ENCODE data around the gene DCT. TPM values are rescaled to one million over a fixed set of nuclear protein-coding genes. Genes with fewer than 3 reads are reported as not detected.

The DCT gene
- total RNA-seq, 1 experiment from 2014 or later, result not detected

DNA sequence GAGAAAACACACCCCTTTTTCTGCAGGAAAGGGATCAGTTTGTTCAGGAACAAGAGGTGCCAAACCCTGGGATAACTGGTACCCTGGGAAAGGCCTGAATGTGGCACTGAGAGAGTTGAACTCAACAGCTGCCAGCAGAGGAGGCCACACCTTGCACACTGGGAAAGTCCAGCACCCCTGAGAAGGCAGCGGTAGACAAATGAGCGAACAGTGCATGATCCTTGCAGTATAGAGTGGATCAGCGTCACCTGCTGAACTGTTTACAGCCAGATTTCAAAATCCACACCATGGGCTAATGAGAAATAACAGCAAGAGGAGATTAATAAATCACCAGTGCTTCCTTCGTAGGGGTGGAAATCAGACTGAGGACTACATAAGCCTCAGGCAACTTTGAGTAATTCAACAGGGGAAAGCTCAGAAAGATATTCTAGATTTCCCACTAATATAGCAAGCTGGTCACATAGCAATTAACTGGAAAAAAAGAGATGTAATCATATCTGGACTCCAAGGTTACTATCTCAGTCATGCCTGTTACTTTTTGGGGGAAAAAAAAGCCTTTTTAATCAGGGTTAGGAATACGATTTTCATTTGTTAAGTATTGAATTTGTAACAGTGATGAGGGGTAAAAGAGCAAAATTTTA is 52.0 kb downstream of the DCT start:
- no peak for DNase-seq
- Histone ChIP-seq H3K27me3 (ENCODE audit: control insufficient read depth, insufficient read depth, low read length) (no peaks in the 10 kb centered on the region), H3K36me3 (replicated peaks; ENCODE audit: control insufficient read depth, insufficient read depth, low read length) (no peaks in the 10 kb centered on the region), H3K4me3 (ENCODE audit: insufficient read depth, low read depth, low read length) (no peak overlapping the region)

GRCh38 chr13:94419925-94420305 is 59.6 kb downstream of the DCT start:
- H3K4me3 ChIP-seq (ENCODE audit: insufficient read depth, low read depth, low read length), result no peak overlapping the region
- H3K36me3 ChIP-seq (replicated peaks; ENCODE audit: control insufficient read depth, insufficient read depth, low read length), result no peaks in the 10 kb centered on the region
- H3K27me3 ChIP-seq (ENCODE audit: control insufficient read depth, insufficient read depth, low read length), result no peaks in the 10 kb centered on the region
- no peak for DNase-seq

DNA sequence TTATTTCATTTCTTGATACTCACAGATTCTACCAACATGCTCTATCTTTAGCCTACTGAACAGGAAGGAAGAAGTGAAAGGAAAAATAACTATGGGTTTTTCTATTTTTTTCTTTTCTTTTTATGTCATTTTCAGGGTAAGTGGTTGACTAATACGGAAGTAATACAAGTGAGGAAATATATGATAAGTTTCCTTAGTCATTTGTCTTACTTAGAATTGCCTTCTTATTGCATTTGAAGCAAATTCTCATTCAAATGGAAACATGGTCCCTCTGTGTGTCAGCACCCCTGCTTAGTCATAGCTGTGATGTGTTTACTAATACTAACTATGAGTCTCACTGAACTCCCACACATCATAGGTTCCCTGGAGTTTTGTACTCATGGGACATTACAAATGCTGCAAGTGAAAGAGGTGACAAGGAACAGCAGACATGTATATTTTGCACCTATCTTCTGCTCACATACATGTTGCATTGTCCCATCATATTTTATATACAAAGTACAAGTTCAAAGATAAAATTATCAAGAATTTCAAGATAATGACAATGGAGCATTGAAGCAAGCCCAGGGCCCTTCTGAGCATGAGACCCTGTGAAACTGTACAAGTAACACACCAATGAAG is 60.1 kb downstream of the DCT start:
- no peak for DNase-seq
- Histone ChIP-seq H3K27me3 (ENCODE audit: control insufficient read depth, insufficient read depth, low read length) (no peaks in the 10 kb centered on the region), H3K4me3 (ENCODE audit: insufficient read depth, low read depth, low read length) (no peak overlapping the region)

GRCh38 chr13:94417294-94417693 is 62.2 kb downstream of the DCT start:
- Histone ChIP-seq H3K36me3 (replicated peaks; ENCODE audit: control insufficient read depth, insufficient read depth, low read length) (no peaks in the 10 kb centered on the region), H3K4me3 (ENCODE audit: insufficient read depth, low read depth, low read length) (no peak overlapping the region), H3K27me3 (ENCODE audit: control insufficient read depth, insufficient read depth, low read length) (no peaks in the 10 kb centered on the region)
- no peak for DNase-seq

More for the DNA sequence above, 60.1 kb downstream of the DCT start:
- no peaks in the 10 kb centered on the region for H3K36me3 ChIP-seq (replicated peaks; ENCODE audit: control insufficient read depth, insufficient read depth, low read length)

GRCh38 chr13:94416454-94417080 is 62.9 kb downstream of the DCT start:
- Histone ChIP-seq H3K4me3 (ENCODE audit: insufficient read depth, low read depth, low read length) (no peak overlapping the region), H3K36me3 (replicated peaks; ENCODE audit: control insufficient read depth, insufficient read depth, low read length) (no peaks in the 10 kb centered on the region), H3K27me3 (ENCODE audit: control insufficient read depth, insufficient read depth, low read length) (no peaks in the 10 kb centered on the region)
- DNase-seq, result peak; percentile 62

DNA sequence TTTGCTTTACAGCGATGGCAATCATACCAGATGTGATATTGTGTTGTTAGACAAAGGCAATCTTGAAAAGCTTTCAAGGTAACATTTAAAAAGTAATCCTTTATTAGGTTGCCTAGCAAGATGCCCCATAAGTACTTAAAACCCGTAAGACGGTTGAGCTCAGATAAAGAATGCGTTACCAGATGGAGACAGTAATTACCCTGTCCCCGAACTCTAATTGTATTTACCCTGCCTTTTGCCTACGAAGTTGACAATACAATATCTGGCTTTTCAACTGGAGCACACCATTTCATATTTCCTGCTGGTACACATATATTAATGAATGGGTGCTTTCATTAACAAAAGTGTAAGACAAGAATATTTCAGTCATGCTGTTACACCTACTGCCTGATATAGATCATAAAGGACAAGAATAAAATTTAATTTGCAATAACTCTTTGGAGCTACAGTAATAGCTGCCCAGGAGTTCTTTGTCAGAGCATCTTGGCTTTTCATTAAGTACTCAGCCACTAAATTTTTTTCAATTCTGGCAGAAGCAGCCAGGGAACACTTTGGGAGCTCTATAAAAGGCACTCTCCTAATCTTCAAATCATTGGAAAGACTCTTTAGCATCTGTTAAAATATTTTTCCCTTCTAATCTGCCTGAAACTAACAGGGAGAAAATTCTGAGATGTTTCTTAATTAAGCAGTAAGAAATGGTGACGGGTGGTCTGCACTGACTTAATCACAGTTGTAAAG is 63.8 kb downstream of the DCT start:
- Histone ChIP-seq H3K27me3 (ENCODE audit: control insufficient read depth, insufficient read depth, low read length) (no peaks in the 10 kb centered on the region), H3K36me3 (replicated peaks; ENCODE audit: control insufficient read depth, insufficient read depth, low read length) (no peaks in the 10 kb centered on the region), H3K4me3 (ENCODE audit: insufficient read depth, low read depth, low read length) (no peak overlapping the region)
- DNase-seq, result no peak

GRCh38 chr13:94414708-94415107 is 64.8 kb downstream of the DCT start:
- Histone ChIP-seq H3K27me3 (ENCODE audit: control insufficient read depth, insufficient read depth, low read length) (no peaks in the 10 kb centered on the region), H3K4me3 (ENCODE audit: insufficient read depth, low read depth, low read length) (no peak overlapping the region)
- no peak for DNase-seq

DNA sequence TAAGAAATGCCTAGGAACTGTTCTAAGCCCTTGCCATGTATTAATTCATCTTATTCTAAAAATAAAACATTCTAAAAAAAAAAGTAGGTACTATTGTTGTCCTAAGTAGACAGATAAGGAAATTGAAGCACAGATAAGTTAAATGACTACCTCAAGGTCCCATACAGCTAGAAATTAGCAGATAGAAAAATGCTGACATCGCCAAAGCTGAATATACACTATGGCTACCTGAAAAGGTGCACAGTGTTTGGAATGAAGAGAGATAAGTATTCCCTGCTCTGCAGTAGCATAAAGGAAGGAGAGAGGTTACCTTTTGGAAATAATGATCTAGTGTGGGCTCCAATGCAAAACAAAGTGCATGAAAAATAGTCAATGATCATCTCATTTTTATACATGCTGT is 65.3 kb downstream of the DCT start:
- Histone ChIP-seq H3K4me3 (ENCODE audit: insufficient read depth, low read depth, low read length) (no peak overlapping the region), H3K27me3 (ENCODE audit: control insufficient read depth, insufficient read depth, low read length) (no peaks in the 10 kb centered on the region), H3K36me3 (replicated peaks; ENCODE audit: control insufficient read depth, insufficient read depth, low read length) (no peaks in the 10 kb centered on the region)
- DNase-seq, result no peak

More at GRCh38 chr13:94414708-94415107, 64.8 kb downstream of the DCT start:
- no peaks in the 10 kb centered on the region for H3K36me3 ChIP-seq (replicated peaks; ENCODE audit: control insufficient read depth, insufficient read depth, low read length)

DNA sequence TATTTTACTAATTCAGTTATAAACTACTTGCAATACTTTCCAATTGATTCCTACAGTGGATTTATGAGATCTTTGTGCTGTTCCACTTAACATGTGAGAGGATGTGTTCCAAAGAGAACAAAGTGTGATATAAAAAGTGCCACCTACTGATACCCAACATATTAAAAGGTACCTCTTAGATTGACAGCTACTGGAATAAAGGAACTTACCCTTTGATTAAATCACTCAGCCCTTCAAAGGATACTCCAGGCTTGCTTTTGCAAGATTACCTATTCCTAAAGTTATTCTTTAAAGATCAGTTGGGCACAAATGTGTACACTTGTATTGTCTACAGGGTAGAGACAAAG is 65.9 kb downstream of the DCT start:
- no peaks in the 10 kb centered on the region for H3K27me3 ChIP-seq (ENCODE audit: control insufficient read depth, insufficient read depth, low read length)
- H3K36me3 ChIP-seq (replicated peaks; ENCODE audit: control insufficient read depth, insufficient read depth, low read length), result no peaks in the 10 kb centered on the region
- no peak for DNase-seq

DNA sequence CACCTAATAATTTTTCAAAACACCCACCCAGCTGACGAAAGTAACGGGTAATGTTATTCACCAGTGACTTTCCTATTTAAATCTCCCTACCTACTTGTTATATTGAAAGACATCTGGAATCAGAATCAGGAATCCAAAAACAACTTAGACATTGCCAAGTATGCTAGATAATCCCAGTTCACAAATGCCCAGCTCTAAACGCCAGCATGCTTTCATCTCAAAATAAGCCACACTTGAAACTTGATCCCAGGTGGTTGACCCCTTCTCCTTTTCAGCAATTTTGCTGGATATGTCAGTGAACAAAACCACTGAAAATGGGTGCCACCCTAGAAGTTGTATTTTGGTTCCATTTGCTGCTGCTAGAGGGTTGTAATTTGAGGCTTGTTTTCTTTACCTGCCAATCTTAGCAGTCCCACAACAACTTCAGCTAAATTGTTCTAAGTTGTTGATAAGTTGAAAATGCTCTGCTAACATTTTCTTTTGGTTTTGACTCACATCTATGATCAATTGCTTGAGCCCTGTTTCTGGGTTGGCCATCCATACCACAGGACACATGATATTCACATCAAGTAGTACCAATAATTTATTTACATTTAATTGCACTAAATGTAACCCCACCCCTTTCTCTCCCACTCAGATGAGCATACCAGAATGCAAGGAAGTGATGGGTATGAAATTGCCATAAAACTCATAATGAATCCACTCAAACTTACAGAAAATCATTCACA is 66.4 kb downstream of the DCT start:
- Histone ChIP-seq H3K36me3 (replicated peaks; ENCODE audit: control insufficient read depth, insufficient read depth, low read length) (no peaks in the 10 kb centered on the region), H3K4me3 (ENCODE audit: insufficient read depth, low read depth, low read length) (no peak overlapping the region), H3K27me3 (ENCODE audit: control insufficient read depth, insufficient read depth, low read length) (no peaks in the 10 kb centered on the region)
- DNase-seq, result no peak

More for the DNA sequence above, 65.9 kb downstream of the DCT start:
- no peak overlapping the region for H3K4me3 ChIP-seq (ENCODE audit: insufficient read depth, low read depth, low read length)

DNA sequence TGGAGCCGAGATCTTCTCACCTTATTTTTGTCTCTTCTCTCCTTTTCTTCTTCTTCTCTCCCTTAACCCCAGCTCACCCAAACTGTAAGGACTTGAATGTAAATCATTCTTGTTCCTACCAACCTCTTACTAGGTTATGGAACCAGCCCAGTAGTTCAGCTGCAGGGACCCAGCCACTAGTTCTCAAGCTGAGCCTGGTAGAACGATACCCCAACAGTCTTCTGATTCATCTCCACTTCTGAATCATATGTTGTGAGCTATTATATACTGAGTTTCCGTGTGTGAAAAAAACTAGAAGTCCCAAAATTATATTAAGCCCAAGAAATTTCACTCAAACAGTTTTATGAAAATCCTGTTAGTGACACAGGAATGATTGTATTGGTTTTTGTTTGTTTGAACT is 67.7 kb downstream of the DCT start:
- Histone ChIP-seq H3K4me3 (ENCODE audit: insufficient read depth, low read depth, low read length) (no peak overlapping the region), H3K36me3 (replicated peaks; ENCODE audit: control insufficient read depth, insufficient read depth, low read length) (no peaks in the 10 kb centered on the region), H3K27me3 (ENCODE audit: control insufficient read depth, insufficient read depth, low read length) (no peaks in the 10 kb centered on the region)
- DNase-seq, result no peak

GRCh38 chr13:94408314-94409036 is 71.0 kb downstream of the DCT start:
- no peak overlapping the region for H3K4me3 ChIP-seq (ENCODE audit: insufficient read depth, low read depth, low read length)
- H3K36me3 ChIP-seq (replicated peaks; ENCODE audit: control insufficient read depth, insufficient read depth, low read length), result no peaks in the 10 kb centered on the region
- H3K27me3 ChIP-seq (ENCODE audit: control insufficient read depth, insufficient read depth, low read length), result no peaks in the 10 kb centered on the region
- DNase-seq, result no peak

- Histone ChIP-seq H3K4me3 (ENCODE audit: insufficient read depth, low read depth, low read length) (no peak overlapping the region), H3K27me3 (ENCODE audit: control insufficient read depth, insufficient read depth, low read length) (no peaks in the 10 kb centered on the region), H3K36me3 (replicated peaks; ENCODE audit: control insufficient read depth, insufficient read depth, low read length) (no peaks in the 10 kb centered on the region)
- DNase-seq, result peak; percentile 8
Observed at GRCh38 chr13:94400874-94401273, 78.6 kb downstream of the DCT start.

DNA sequence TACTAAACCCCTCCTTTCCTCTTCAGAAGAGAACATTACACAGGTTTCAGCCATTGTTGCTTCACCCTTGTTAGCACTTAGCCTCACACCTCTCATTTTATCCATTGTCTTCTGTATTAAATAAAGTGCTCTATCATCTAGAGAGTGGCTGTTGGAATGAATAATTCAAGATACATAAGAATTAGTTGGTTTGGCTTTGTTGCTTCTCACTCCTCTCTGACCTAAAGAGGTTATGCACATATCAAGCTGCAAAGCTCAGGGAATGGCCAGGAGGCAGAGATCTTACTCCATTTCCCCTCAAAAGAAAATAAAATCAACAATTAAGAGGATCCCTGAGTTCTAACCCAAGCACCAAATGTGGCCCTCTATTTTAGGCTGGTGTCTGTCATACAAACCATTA is 79.7 kb downstream of the DCT start:
- no peak overlapping the region for H3K4me3 ChIP-seq (ENCODE audit: insufficient read depth, low read depth, low read length)
- no peaks in the 10 kb centered on the region for H3K27me3 ChIP-seq (ENCODE audit: control insufficient read depth, insufficient read depth, low read length)
- no peaks in the 10 kb centered on the region for H3K36me3 ChIP-seq (replicated peaks; ENCODE audit: control insufficient read depth, insufficient read depth, low read length)
- DNase-seq, result no peak
